ENCODE results near the gene PPP1R9A. TPM values are rescaled to one million over a fixed set of nuclear protein-coding genes. Genes with fewer than 3 reads are reported as not detected.

PPP1R9A gene
- total RNA-seq, 2 donors from 2014 or later: 17.7 to 20.2 TPM

GRCh38 chr7:94969434-94970084 lies 62.2 kb downstream of the PPP1R9A start:
- no peaks in the 10 kb centered on the region for H3K27me3 ChIP-seq
- intact Hi-C loops (cut with DNase I): no loop called here
- H3K9ac ChIP-seq (ENCODE audit: low read depth in 2 of 2, low read length in 2 of 2): no peak overlapping the region
- H3K27ac ChIP-seq: no peak overlapping the region
- H3K4me1 ChIP-seq: no peaks in the 10 kb centered on the region
- DNase-seq: no peak
- no peak for TF ChIP-seq CTCF (IDR thresholded peaks at IDR 0.05)
- no peaks in the 10 kb centered on the region for H3K36me3 ChIP-seq
- no peak overlapping the region for H3K4me3 ChIP-seq
- no peaks in the 10 kb centered on the region for H3K9me3 ChIP-seq

- Histone ChIP-seq H3K4me1 (no peaks in the 10 kb centered on the region), H3K27me3 (no peaks in the 10 kb centered on the region), H3K9ac (ENCODE audit: low read depth in 2 of 2, low read length in 2 of 2) (no peak overlapping the region), H3K9me3 (no peaks in the 10 kb centered on the region), H3K27ac (no peak overlapping the region), H3K36me3 (no peaks in the 10 kb centered on the region), H3K4me3 (no peak overlapping the region)
- intact Hi-C loops (cut with DNase I): no loop called here
- DNase-seq: no peak
- no peak for TF ChIP-seq CTCF (IDR thresholded peaks at IDR 0.05)
Observed at GRCh38 chr7:94970085-94970576, 62.7 kb downstream of the PPP1R9A start.

GRCh38 chr7:94971051-94971867 lies 63.9 kb downstream of the PPP1R9A start:
- Histone ChIP-seq H3K9ac (ENCODE audit: low read depth in 2 of 2, low read length in 2 of 2) (no peak overlapping the region), H3K4me3 (no peak overlapping the region), H3K27me3 (no peaks in the 10 kb centered on the region), H3K9me3 (no peaks in the 10 kb centered on the region), H3K4me1 (no peaks in the 10 kb centered on the region), H3K27ac (no peak overlapping the region), H3K36me3 (no peaks in the 10 kb centered on the region)
- DNase-seq: no peak
- no peak for TF ChIP-seq CTCF (IDR thresholded peaks at IDR 0.05)
- intact Hi-C loops (cut with DNase I): no loop called here

- H3K4me3 ChIP-seq: no peak overlapping the region
- no peaks in the 10 kb centered on the region for H3K9me3 ChIP-seq
- no peaks in the 10 kb centered on the region for H3K27me3 ChIP-seq
- H3K9ac ChIP-seq (ENCODE audit: low read depth in 2 of 2, low read length in 2 of 2): no peak overlapping the region
- no peak for TF ChIP-seq CTCF (IDR thresholded peaks at IDR 0.05)
- no peaks in the 10 kb centered on the region for H3K4me1 ChIP-seq
- no peaks in the 10 kb centered on the region for H3K36me3 ChIP-seq
- H3K27ac ChIP-seq: no peak overlapping the region
- DNase-seq: no peak
- intact Hi-C loops (cut with DNase I): no loop called here
Observed at GRCh38 chr7:94972296-94972695, 64.9 kb downstream of the PPP1R9A start.

- H3K9ac ChIP-seq (ENCODE audit: low read depth in 2 of 2, low read length in 2 of 2): no peak overlapping the region
- TF ChIP-seq CTCF (IDR thresholded peaks at IDR 0.05): no peak
- intact Hi-C loops (cut with DNase I): no loop called here
- H3K4me3 ChIP-seq: no peak overlapping the region
- no peak overlapping the region for H3K27ac ChIP-seq
- DNase-seq: no peak
- H3K4me1 ChIP-seq: no peaks in the 10 kb centered on the region
- H3K36me3 ChIP-seq: no peaks in the 10 kb centered on the region
- no peaks in the 10 kb centered on the region for H3K27me3 ChIP-seq
- H3K9me3 ChIP-seq: no peaks in the 10 kb centered on the region
Observed at GRCh38 chr7:94973844-94974243, 66.5 kb downstream of the PPP1R9A start.

All from colonic mucosa (tissue), 4 donors.